Mucosa of descending colon (tissue), 3 donors: ENCODE results near the gene PID1. TPM values are rescaled to one million over a fixed set of nuclear protein-coding genes. Genes with fewer than 3 reads are reported as not detected.

ENCODE experiments used
- ATAC-seq: fragments of 200-7000 bp; cut with Tn5 transposase; one replicate; pipeline ENCODE4 v1.9.1; 2020; ENCODE audit warnings: mild to moderate bottlenecking, moderate library complexity
- DNase-seq, 3 donors: peaks; one replicate each; pipeline ENCODE4 v3.0.0-alpha.2; 2020
- H3K36me3 ChIP-seq: fragments of 200-600 bp; one replicate; pipeline ENCODE4 v1.8.0; 2021; ENCODE audit warnings: low read depth, mild to moderate bottlenecking
- H3K4me1 ChIP-seq: fragments of 200-600 bp; one replicate; pipeline ENCODE4 v1.8.0; 2021; ENCODE audit warnings: low read depth, mild to moderate bottlenecking
- H3K4me3 ChIP-seq: fragments of 200-600 bp; one replicate; pipeline ENCODE4 v1.8.0; 2021; ENCODE audit warnings: mild to moderate bottlenecking
- H3K9me3 ChIP-seq: fragments of 200-600 bp; one replicate; pipeline ENCODE4 v1.8.0; 2021; ENCODE audit warnings: mild to moderate bottlenecking
- CTCF ChIP-seq: fragments of 200-600 bp; IDR thresholded peaks from one replicate; pipeline ENCODE4 v1.8.0; 2022; ENCODE audit warnings: antibody characterized with exemption, mild to moderate bottlenecking
- intact Hi-C, 2 donors: fragments of 100-400 bp; cut with DNase I in 1 of 2; cut with micrococcal nuclease in 1 of 2; formaldehyde crosslinking; loops; one replicate each; pipeline versions ENCODE4 v1.11.0 to v1.11.1; 2022; cut with DNase I, micrococcal nuclease
- total RNA-seq, 3 donors: library from RNA; stranded (reverse); fragmentation: NEBNext Ultra II Directional in 2 of 3; extraction: Animal tissue kit (Norgen Biotek cat#: 25700) in 2 of 3; gene quantifications; one replicate each; pipeline versions ENCODE4 v1.2.1 to v1.2.4, GENCODE V29; 2021 to 2023
- donor health status: DM: no; HTN: no; CAD: no; lungs with moderate emphysema.
- donor health status: DM: no; HTN: no; CAD: no.
- donor health status: DM: no; HTN: yes; CAD: no.

The PID1 gene
- total RNA-seq, 3 donors from 2014 or later: 49.3 to 60.8 (median 52.5) TPM

DNA sequence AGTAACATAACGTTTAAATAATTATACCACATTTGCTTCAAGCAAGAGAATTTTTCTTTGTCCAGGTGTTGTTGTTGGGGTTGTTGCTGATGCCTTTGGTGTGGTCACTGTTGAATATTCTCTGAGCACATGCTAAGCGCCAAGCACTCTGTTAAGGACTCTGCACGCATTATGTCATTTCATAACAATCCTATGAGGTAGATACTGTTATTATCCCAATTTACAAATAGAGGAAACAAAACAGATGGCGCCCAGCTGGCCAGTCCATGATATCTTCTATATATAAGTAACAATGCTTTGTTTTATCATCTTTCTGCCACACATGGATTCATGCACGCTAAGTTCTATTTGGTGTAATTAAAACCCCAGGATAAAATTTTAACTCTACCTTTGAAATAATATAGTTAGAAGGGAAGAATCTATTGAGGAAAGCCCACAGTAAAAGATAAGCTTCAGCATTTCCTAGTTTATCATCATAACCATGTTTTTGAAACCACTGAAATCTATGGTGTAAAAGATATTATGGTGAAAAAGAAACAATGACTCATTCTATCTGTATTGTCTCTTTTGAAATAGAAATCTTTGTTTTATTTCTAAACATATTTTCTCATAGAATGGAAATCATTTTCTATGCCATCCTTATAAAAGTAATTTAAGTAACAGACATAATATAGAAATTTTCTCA lies 199.7 kb downstream of the PID1 start:
- ATAC-seq (no peak), DNase-seq (no peak)
- Histone ChIP-seq H3K9me3 (no peaks in the 10 kb centered on the region), H3K4me3 (no peak overlapping the region), H3K36me3 (no peaks in the 10 kb centered on the region), H3K4me1 (no peaks in the 10 kb centered on the region)
- no peak for TF ChIP-seq CTCF
- intact Hi-C loops: no loop called here

- intact Hi-C loops: no loop called here
- ATAC-seq: no peak
- no peak for DNase-seq
- Histone ChIP-seq H3K4me1 (no peaks in the 10 kb centered on the region), H3K4me3 (no peak overlapping the region), H3K36me3 (no peaks in the 10 kb centered on the region), H3K9me3 (no peaks in the 10 kb centered on the region)
- TF ChIP-seq CTCF: no peak
Measured at GRCh38 chr2:229066121-229066715, 204.9 kb downstream of the PID1 start.

DNA sequence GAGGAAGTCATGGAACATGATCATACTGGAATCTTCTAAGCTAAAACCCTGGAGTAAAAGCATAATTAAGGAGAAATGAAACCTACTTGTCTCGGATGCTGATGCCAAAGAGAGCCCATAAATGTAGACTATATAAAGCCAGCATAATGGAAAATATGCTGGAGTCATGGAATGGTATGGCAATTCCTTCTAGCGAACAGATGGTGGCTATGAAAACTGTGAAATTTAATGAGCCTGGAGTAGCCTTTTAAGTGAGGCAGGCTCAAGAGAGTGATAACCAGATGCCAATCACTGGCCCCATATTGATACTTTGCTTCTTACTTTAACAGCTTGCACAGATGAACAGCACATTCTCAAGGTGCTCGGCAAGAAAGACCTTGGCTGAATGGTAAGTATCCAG lies 206.3 kb downstream of the PID1 start:
- H3K4me3 ChIP-seq: no peak overlapping the region

DNA sequence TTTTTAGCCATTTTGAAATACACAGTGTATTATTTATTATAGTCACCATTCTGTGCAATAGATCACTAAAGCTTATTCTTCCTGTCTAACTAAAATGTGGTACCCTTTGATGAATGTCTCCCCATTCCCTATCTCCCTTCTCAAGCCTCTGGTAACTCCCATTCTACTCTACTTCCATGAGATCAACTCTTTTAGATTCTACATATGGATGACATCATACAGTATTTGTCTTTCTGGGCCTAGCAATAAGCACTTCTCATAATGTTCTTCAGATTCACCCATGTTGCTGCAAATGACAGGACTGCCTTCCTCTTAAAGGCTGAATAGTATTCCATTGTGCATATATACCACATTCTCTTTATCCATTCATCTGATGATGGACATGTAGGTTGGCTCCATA lies 210.9 kb downstream of the PID1 start:
- Histone ChIP-seq H3K36me3 (no peaks in the 10 kb centered on the region), H3K4me3 (no peak overlapping the region), H3K4me1 (no peaks in the 10 kb centered on the region), H3K9me3 (no peaks in the 10 kb centered on the region)
- TF ChIP-seq CTCF: no peak
- DNase-seq: no peak
- ATAC-seq: no peak
- intact Hi-C loops: no loop called here

More for the DNA sequence above, 206.3 kb downstream of the PID1 start:
- Histone ChIP-seq H3K4me1 (no peaks in the 10 kb centered on the region), H3K9me3 (no peaks in the 10 kb centered on the region), H3K36me3 (no peaks in the 10 kb centered on the region)
- intact Hi-C loops: no loop called here
- no peak for TF ChIP-seq CTCF
- DNase-seq: no peak
- ATAC-seq: no peak

GRCh38 chr2:229059331-229060033 lies 211.6 kb downstream of the PID1 start:
- H3K9me3 ChIP-seq: no peaks in the 10 kb centered on the region
- no peaks in the 10 kb centered on the region for H3K36me3 ChIP-seq
- ATAC-seq: no peak
- TF ChIP-seq CTCF: no peak
- no peak for DNase-seq
- no peak overlapping the region for H3K4me3 ChIP-seq
- no peaks in the 10 kb centered on the region for H3K4me1 ChIP-seq
- intact Hi-C loops: no loop called here
